T1000 (cell line): ENCODE results near the gene CASZ1.

Experiments
- DNase-seq: peaks from one replicate; lab custom pipeline; 2025; ENCODE audit warnings: mixed read lengths; lab: John Stamatoyannopoulos, UW

The CASZ1 gene

GRCh38 chr1:10775763-10776162 is 20.7 kb downstream of the CASZ1 start:
- no peak for DNase-seq

GRCh38 chr1:10774615-10775310 is 21.7 kb downstream of the CASZ1 start:
- no peak for DNase-seq

- DNase-seq: no peak
These were observed 22.4 kb downstream of the CASZ1 start for GRCh38 chr1:10773851-10774614.

GRCh38 chr1:10773376-10773775 is 23.1 kb downstream of the CASZ1 start:
- DNase-seq: no peak

GRCh38 chr1:10772711-10773110 is 23.7 kb downstream of the CASZ1 start:
- no peak for DNase-seq

- no peak for DNase-seq
These were observed 24.7 kb downstream of the CASZ1 start for GRCh38 chr1:10771789-10772188.

- DNase-seq: no peak
These were observed 27.9 kb downstream of the CASZ1 start for GRCh38 chr1:10768552-10768951.

GRCh38 chr1:10767282-10767681 is 29.2 kb downstream of the CASZ1 start:
- no peak for DNase-seq

- DNase-seq: no peak
These were observed 30.5 kb downstream of the CASZ1 start for GRCh38 chr1:10765734-10766478.

GRCh38 chr1:10765304-10765703 is 31.1 kb downstream of the CASZ1 start:
- DNase-seq: no peak

- DNase-seq: no peak
These were observed 32.1 kb downstream of the CASZ1 start for GRCh38 chr1:10764296-10764798.

GRCh38 chr1:10762875-10763274 is 33.6 kb downstream of the CASZ1 start:
- DNase-seq: no peak

GRCh38 chr1:10762153-10762523 is 34.3 kb downstream of the CASZ1 start:
- no peak for DNase-seq

- DNase-seq: no peak
These were observed 34.8 kb downstream of the CASZ1 start for GRCh38 chr1:10761503-10762152.

GRCh38 chr1:10760566-10761502 is 35.6 kb downstream of the CASZ1 start:
- DNase-seq: no peak

GRCh38 chr1:10759413-10760200 is 36.8 kb downstream of the CASZ1 start:
- DNase-seq: no peak

- DNase-seq: no peak
These were observed 39.6 kb downstream of the CASZ1 start for GRCh38 chr1:10756842-10757241.

GRCh38 chr1:10755970-10756521 is 40.4 kb downstream of the CASZ1 start:
- DNase-seq: no peak

- DNase-seq: no peak
These were observed 41.7 kb downstream of the CASZ1 start for GRCh38 chr1:10754568-10755329.
